HFF-Myc (cell line): ENCODE data around the gene GDPD3.

Experiments used
- DNase-seq: peaks from one replicate; pipeline ENCODE4 v3.0.0-alpha.2; 2011; ENCODE audit warnings: low read depth; ENCODE audit errors: extremely low read depth
- H3K4me3 ChIP-seq: replicated peaks from 2 replicates; pipeline ENCODE4 v1.5.1; 2011; ENCODE audit warnings: low read depth, mild to moderate bottlenecking, control low read depth, low read length
- CTCF ChIP-seq: IDR thresholded peaks from 2 replicates; pipeline ENCODE4 v1.5.1; 2012; ENCODE audit warnings: mild to moderate bottlenecking, low read depth, low read length, control low read depth; ENCODE audit errors: missing control alignments

The GDPD3 gene

GRCh38 chr16:30147843-30148510, 34.6 kb upstream of the GDPD3 start:
- H3K4me3 ChIP-seq = no peak overlapping the region
- TF ChIP-seq CTCF = no peak
- no peak for DNase-seq

- no peak for DNase-seq
- TF ChIP-seq CTCF = no peak
- H3K4me3 ChIP-seq = no peak overlapping the region
These were observed 32.3 kb upstream of the GDPD3 start for GRCh38 chr16:30145657-30146056.

DNA sequence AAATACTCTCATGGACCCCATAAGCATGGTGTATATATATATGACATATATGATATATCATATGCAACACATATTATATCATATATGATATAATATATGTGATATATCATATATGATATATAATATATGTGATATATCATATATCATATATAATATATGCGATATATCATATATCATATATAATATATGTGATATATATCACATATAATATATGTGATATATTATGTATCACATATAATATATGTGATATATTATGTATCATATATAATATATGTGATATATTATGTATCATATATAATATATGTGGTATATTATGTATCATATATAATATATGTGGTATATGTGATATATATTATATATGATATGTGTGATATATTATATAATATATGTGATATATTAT, 31.6 kb upstream of the GDPD3 start:
- TF ChIP-seq CTCF = no peak
- H3K4me3 ChIP-seq = no peak overlapping the region

DNA sequence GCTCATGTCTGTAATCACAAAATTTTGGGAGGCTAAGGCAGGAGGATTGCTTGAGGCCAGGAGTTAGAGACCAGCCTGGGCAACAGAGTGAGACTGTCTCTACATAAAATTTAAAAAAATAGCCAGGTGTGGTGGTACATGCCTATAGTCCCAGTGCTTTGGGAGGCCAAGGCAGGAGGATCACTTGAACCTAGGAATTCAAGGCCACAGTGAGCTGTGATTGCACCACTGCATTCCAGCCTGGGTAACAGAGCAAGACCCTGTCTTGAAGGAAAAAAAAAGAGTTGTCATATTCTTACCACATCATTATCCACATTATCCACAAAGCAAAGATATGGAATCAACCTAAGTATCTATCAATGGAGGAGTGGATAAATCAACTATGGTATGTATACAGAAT, 30.7 kb upstream of the GDPD3 start:
- H3K4me3 ChIP-seq = no peak overlapping the region
- no peak for DNase-seq
- TF ChIP-seq CTCF = no peak

More for the DNA sequence above, 31.6 kb upstream of the GDPD3 start:
- no peak for DNase-seq

GRCh38 chr16:30143347-30143702, 30.0 kb upstream of the GDPD3 start:
- DNase-seq = no peak

GRCh38 chr16:30142672-30143346, 29.5 kb upstream of the GDPD3 start:
- H3K4me3 ChIP-seq = no peak overlapping the region
- no peak for TF ChIP-seq CTCF
- no peak for DNase-seq

More at GRCh38 chr16:30143347-30143702, 30.0 kb upstream of the GDPD3 start:
- no peak for TF ChIP-seq CTCF
- no peak overlapping the region for H3K4me3 ChIP-seq
